ENCODE measurements around the gene HMGXB4. TPM values are rescaled to one million over a fixed set of nuclear protein-coding genes. Genes with fewer than 3 reads are reported as not detected.

HMGXB4 gene
- total and polyA plus RNA-seq, 9 of the 15 experiments (the other 6 are each of a cell fraction or from before 2014, with no cell fraction given): 9.9 to 31.4 (median 24.8) TPM

DNA sequence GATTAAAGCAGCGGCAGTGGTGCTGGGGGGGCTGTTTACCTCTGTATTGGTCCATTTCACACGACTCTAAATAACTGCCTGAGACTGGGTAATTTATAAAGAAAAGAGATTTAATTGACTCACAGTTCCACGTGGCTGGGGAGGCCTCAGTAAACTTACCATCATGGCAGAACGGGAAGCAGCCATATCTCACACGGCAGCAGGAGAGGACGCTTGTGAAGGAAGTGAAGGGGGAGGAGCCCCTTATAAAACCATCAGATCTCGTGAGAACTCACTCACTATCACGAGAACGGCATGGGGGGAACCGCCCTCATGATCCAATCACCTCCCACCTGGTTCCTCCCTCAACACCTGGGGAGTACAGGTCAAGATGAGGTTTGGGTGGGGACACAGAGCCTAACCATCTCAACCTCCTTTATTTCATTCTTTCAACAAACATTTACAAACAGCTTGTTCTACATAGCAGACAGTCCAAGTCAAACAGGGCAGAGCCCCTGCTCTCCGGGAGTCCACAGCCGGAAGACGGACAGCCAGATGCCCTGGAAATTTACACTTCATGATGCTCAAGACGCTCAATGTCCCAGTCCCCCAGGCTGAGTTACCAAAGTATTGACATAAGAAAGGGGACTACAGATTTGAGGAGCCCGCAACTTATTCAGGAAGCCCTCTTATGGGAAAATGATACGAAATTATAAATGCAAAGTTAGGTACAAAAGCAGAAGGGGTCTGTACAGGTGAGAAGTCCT is 26.3 kb upstream of the HMGXB4 start (continued):
- TF ChIP-seq, protein P1, sequence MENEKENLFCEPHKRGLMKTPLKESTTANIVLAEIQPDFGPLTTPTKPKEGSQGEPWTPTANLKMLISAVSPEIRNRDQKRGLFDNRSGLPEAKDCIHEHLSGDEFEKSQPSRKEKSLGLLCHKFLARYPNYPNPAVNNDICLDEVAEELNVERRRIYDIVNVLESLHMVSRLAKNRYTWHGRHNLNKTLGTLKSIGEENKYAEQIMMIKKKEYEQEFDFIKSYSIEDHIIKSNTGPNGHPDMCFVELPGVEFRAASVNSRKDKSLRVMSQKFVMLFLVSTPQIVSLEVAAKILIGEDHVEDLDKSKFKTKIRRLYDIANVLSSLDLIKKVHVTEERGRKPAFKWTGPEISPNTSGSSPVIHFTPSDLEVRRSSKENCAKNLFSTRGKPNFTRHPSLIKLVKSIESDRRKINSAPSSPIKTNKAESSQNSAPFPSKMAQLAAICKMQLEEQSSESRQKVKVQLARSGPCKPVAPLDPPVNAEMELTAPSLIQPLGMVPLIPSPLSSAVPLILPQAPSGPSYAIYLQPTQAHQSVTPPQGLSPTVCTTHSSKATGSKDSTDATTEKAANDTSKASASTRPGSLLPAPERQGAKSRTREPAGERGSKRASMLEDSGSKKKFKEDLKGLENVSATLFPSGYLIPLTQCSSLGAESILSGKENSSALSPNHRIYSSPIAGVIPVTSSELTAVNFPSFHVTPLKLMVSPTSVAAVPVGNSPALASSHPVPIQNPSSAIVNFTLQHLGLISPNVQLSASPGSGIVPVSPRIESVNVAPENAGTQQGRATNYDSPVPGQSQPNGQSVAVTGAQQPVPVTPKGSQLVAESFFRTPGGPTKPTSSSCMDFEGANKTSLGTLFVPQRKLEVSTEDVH (IDR thresholded peaks at IDR 0.05; ENCODE audit: low read depth, partially characterized antibody): no peak
- no peak for TF ChIP-seq HLTF (IDR thresholded peaks at IDR 0.05)
- no peak for TF ChIP-seq TCF7L2 (IDR thresholded peaks at IDR 0.05; ENCODE audit: low read depth, low read length)
- TF ChIP-seq, protein P2, sequence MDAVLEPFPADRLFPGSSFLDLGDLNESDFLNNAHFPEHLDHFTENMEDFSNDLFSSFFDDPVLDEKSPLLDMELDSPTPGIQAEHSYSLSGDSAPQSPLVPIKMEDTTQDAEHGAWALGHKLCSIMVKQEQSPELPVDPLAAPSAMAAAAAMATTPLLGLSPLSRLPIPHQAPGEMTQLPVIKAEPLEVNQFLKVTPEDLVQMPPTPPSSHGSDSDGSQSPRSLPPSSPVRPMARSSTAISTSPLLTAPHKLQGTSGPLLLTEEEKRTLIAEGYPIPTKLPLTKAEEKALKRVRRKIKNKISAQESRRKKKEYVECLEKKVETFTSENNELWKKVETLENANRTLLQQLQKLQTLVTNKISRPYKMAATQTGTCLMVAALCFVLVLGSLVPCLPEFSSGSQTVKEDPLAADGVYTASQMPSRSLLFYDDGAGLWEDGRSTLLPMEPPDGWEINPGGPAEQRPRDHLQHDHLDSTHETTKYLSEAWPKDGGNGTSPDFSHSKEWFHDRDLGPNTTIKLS (IDR thresholded peaks at IDR 0.05; ENCODE audit: borderline replicate concordance, low read depth): peak; percentile 90
- no peak for TF ChIP-seq RAD21 (CRISPR knock-in tag; conservative IDR thresholded peaks at IDR 0.05 in 1 of 2, IDR thresholded peaks at IDR 0.05 in 1 of 2)
- TF ChIP-seq THAP12 (CRISPR knock-in tag; IDR thresholded peaks at IDR 0.05): no peak
- TF ChIP-seq CBX2 (IDR thresholded peaks at IDR 0.05; ENCODE audit: insufficient read depth, low read length, poor library complexity, severe bottlenecking): no peak
- no peak for TF ChIP-seq HNRNPL (IDR thresholded peaks at IDR 0.05; ENCODE audit: low read depth, low read length)
- TF ChIP-seq TFAM (CRISPR knock-in tag; conservative IDR thresholded peaks at IDR 0.05): no peak
- TF ChIP-seq ZNF224 (CRISPR knock-in tag; IDR thresholded peaks at IDR 0.05): no peak
- TF ChIP-seq, protein P3, sequence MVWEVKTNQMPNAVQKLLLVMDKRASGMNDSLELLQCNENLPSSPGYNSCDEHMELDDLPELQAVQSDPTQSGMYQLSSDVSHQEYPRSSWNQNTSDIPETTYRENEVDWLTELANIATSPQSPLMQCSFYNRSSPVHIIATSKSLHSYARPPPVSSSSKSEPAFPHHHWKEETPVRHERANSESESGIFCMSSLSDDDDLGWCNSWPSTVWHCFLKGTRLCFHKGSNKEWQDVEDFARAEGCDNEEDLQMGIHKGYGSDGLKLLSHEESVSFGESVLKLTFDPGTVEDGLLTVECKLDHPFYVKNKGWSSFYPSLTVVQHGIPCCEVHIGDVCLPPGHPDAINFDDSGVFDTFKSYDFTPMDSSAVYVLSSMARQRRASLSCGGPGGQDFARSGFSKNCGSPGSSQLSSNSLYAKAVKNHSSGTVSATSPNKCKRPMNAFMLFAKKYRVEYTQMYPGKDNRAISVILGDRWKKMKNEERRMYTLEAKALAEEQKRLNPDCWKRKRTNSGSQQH (CRISPR knock-in tag; IDR thresholded peaks at IDR 0.05): no peak
- no peak for TF ChIP-seq TARDBP (IDR thresholded peaks at IDR 0.05)
- TF ChIP-seq MED1 (CRISPR knock-in tag; IDR thresholded peaks at IDR 0.05; ENCODE audit: borderline replicate concordance): no peak
- no peak for TF ChIP-seq HSF4 (CRISPR knock-in tag; IDR thresholded peaks at IDR 0.05; ENCODE audit: borderline replicate concordance)
- TF ChIP-seq SRSF7 (optimal IDR thresholded peaks at IDR 0.05; ENCODE audit: low read depth, low read length): no peak
- TF ChIP-seq ZEB2 (IDR thresholded peaks at IDR 0.05): peak; percentile 86
- no peak for TF ChIP-seq TRIM28 (IDR thresholded peaks at IDR 0.05)
- TF ChIP-seq ELF1 (tag; IDR thresholded peaks at IDR 0.05): no peak
- no peak for TF ChIP-seq MCM5 (IDR thresholded peaks at IDR 0.05; ENCODE audit: low read depth)
- TF ChIP-seq, protein P4, sequence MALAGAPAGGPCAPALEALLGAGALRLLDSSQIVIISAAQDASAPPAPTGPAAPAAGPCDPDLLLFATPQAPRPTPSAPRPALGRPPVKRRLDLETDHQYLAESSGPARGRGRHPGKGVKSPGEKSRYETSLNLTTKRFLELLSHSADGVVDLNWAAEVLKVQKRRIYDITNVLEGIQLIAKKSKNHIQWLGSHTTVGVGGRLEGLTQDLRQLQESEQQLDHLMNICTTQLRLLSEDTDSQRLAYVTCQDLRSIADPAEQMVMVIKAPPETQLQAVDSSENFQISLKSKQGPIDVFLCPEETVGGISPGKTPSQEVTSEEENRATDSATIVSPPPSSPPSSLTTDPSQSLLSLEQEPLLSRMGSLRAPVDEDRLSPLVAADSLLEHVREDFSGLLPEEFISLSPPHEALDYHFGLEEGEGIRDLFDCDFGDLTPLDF (CRISPR knock-in tag; IDR thresholded peaks at IDR 0.05): no peak
